Large intestine (tissue), 3 donors: ENCODE measurements around the gene TARBP1. TPM values are rescaled to one million over a fixed set of nuclear protein-coding genes. Genes with fewer than 3 reads are reported as not detected.

Experiments used
- DNase-seq, 2 donors: peaks; one replicate each; pipeline versions ENCODE4 v3.0.0 to v3.0.0-alpha.2; 2013
- H3K27ac ChIP-seq: one replicate; pipeline ENCODE4 v1.5.1; 2013; ENCODE audit warnings: low read length
- H3K27me3 ChIP-seq: 2 replicates; pipeline ENCODE4 v1.6.1; 2013; ENCODE audit warnings: low read length; ENCODE audit not compliant: control insufficient read depth, insufficient read depth
- H3K36me3 ChIP-seq: 2 replicates; pipeline ENCODE4 v1.6.1; 2013; ENCODE audit warnings: low read length; ENCODE audit not compliant: control insufficient read depth, insufficient read depth
- H3K4me1 ChIP-seq: one replicate; pipeline ENCODE4 v1.6.1; 2013; ENCODE audit warnings: low read length; ENCODE audit not compliant: control insufficient read depth, insufficient read depth
- H3K4me3 ChIP-seq: one replicate; pipeline ENCODE4 v1.5.1; 2013; ENCODE audit warnings: low read length
- H3K9me3 ChIP-seq: one replicate; pipeline ENCODE4 v1.6.1; 2013; ENCODE audit warnings: mild to moderate bottlenecking, low read depth, low read length, moderate library complexity; ENCODE audit not compliant: control insufficient read depth
- WGBS: methylation state at CpG from one replicate; pipeline ENCODE4 v1.1.5; 2013; ENCODE audit warnings: low lambda C conversion rate; ENCODE audit not compliant: insufficient coverage; 5-methylcytosine and 5-hydroxymethylcytosine counted together
- polyA plus RNA-seq: library from polyadenylated mRNA; unstranded; fragments of 120-200 nt; gene quantifications from one replicate; pipeline ENCODE4 v1.2.1, GENCODE V29; 2013

TARBP1 gene
- polyA plus RNA-seq, 1 donor: 84.4 TPM

- 95% methylated on average over 2 of the region's 7 CpGs for WGBS
Observed at GRCh38 chr1:234495231-234495990, 16.4 kb upstream of the TARBP1 start.

GRCh38 chr1:234494049-234494448 is 15.1 kb upstream of the TARBP1 start:
- Histone ChIP-seq H3K9me3 (no peaks in the 10 kb centered on the region), H3K36me3 (no peaks in the 10 kb centered on the region), H3K27me3 (no peaks in the 10 kb centered on the region), H3K27ac (no peak overlapping the region), H3K4me1 (peaks cover 4% of the 10 kb centered on the region), H3K4me3 (no peak overlapping the region)
- WGBS: 100% methylated on average over 2 of the region's 4 CpGs
- DNase-seq: no peak

More at GRCh38 chr1:234495231-234495990, 16.4 kb upstream of the TARBP1 start:
- H3K4me1 ChIP-seq: peaks cover 13% of the 10 kb centered on the region
- H3K9me3 ChIP-seq: no peaks in the 10 kb centered on the region
- H3K27ac ChIP-seq: no peak overlapping the region
- DNase-seq: no peak
- no peak overlapping the region for H3K4me3 ChIP-seq
- no peaks in the 10 kb centered on the region for H3K36me3 ChIP-seq
- H3K27me3 ChIP-seq: no peaks in the 10 kb centered on the region

- no peak overlapping the region for H3K4me3 ChIP-seq
- peak overlapping the region; percentile 4 for H3K27ac ChIP-seq
- no peaks in the 10 kb centered on the region for H3K9me3 ChIP-seq
- no peaks in the 10 kb centered on the region for H3K27me3 ChIP-seq
- DNase-seq: peak; percentile 55 to 83
- WGBS: 40% methylated on average over 1 of the region's 4 CpGs
- H3K36me3 ChIP-seq: no peaks in the 10 kb centered on the region
- no peaks in the 10 kb centered on the region for H3K4me1 ChIP-seq
Observed at GRCh38 chr1:234490793-234491479, 12.0 kb upstream of the TARBP1 start.

- no CpG with 5 or more reads among the region's 2 CpGs for WGBS
Observed at GRCh38 chr1:234489698-234490077, 10.7 kb upstream of the TARBP1 start.

GRCh38 chr1:234489007-234489697 is 10.2 kb upstream of the TARBP1 start:
- whole genome bisulfite sequencing: no CpG with 5 or more reads among the region's 11 CpGs
- Histone ChIP-seq H3K4me3 (no peak overlapping the region), H3K27ac (no peak overlapping the region)

More at GRCh38 chr1:234489698-234490077, 10.7 kb upstream of the TARBP1 start:
- Histone ChIP-seq H3K27ac (no peak overlapping the region), H3K4me3 (no peak overlapping the region), H3K4me1 (no peaks in the 10 kb centered on the region), H3K36me3 (no peaks in the 10 kb centered on the region), H3K27me3 (no peaks in the 10 kb centered on the region), H3K9me3 (no peaks in the 10 kb centered on the region)
- DNase-seq: no peak

GRCh38 chr1:234488054-234489006 is 9.4 kb upstream of the TARBP1 start:
- no peak for DNase-seq
- no peaks in the 10 kb centered on the region for H3K27me3 ChIP-seq

More at GRCh38 chr1:234489007-234489697, 10.2 kb upstream of the TARBP1 start:
- no peak for DNase-seq
- Histone ChIP-seq H3K27me3 (no peaks in the 10 kb centered on the region), H3K9me3 (no peaks in the 10 kb centered on the region), H3K36me3 (no peaks in the 10 kb centered on the region), H3K4me1 (no peaks in the 10 kb centered on the region)

GRCh38 chr1:234486858-234487840 is 8.2 kb upstream of the TARBP1 start:
- Histone ChIP-seq H3K9me3 (no peaks in the 10 kb centered on the region), H3K27ac (no peak overlapping the region)

More at GRCh38 chr1:234488054-234489006, 9.4 kb upstream of the TARBP1 start:
- Histone ChIP-seq H3K9me3 (no peaks in the 10 kb centered on the region), H3K36me3 (no peaks in the 10 kb centered on the region), H3K4me1 (no peaks in the 10 kb centered on the region), H3K27ac (no peak overlapping the region), H3K4me3 (no peak overlapping the region)
- WGBS: 100% methylated on average over 2 of the region's 9 CpGs

GRCh38 chr1:234484991-234485739 is 6.2 kb upstream of the TARBP1 start:
- Histone ChIP-seq H3K4me1 (no peaks in the 10 kb centered on the region), H3K27me3 (no peaks in the 10 kb centered on the region), H3K4me3 (no peak overlapping the region), H3K27ac (no peak overlapping the region), H3K9me3 (no peaks in the 10 kb centered on the region), H3K36me3 (no peaks in the 10 kb centered on the region)
- WGBS: no CpG with 5 or more reads among the region's 17 CpGs
- no peak for DNase-seq

More at GRCh38 chr1:234486858-234487840, 8.2 kb upstream of the TARBP1 start:
- H3K36me3 ChIP-seq: no peaks in the 10 kb centered on the region
- 87% methylated on average over 7 of the region's 12 CpGs for WGBS
- H3K4me3 ChIP-seq: no peak overlapping the region
- H3K4me1 ChIP-seq: no peaks in the 10 kb centered on the region
- H3K27me3 ChIP-seq: no peaks in the 10 kb centered on the region
- DNase-seq: peak; percentile 48 to 49
